ENCODE results near the gene SLC39A11.

DNA sequence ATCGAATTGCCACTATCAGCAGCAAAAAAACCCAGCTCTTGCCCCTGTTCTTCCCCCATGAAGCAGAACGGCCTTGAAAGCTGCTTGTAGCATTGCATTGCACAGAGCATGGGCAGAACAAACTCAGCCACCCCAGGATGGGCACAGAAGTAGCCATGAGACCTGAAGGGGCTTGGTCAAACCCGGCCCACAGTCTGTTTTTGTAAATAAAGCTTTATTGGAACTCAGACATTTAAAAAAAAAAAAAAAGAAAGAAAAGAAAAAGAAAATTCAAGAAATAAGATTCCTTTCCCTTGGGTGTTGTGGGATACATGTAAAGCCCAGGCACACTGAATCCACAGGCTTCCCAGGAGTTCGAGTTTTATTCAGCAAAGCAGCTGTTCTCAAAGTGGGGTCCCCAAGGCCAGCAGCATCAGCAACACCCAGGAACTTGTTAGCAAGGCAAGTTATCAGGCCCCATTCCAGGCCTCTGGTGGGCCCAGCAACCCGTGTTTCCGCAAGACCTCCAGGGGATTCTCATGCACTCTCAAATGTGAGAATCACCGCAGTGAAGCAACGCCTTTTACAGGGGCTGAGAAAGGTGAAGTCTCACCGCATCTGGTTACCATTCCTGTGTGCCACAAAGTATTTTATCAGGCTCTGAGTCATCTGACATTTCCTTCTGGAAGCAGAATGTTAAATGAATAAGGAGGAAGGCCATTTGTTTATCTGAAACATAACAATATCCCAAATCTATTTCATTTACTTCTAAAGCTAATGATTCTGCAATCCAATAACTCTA lies 108.2 kb downstream of the SLC39A11 start:
- TF ChIP-seq ZBTB1 (CRISPR knock-in tag; IDR thresholded peaks at IDR 0.05; ENCODE audit: borderline replicate concordance) (no peak), CTCF (CRISPR knock-in tag; IDR thresholded peaks at IDR 0.05) (no peak), YY1 (IDR thresholded peaks at IDR 0.05; ENCODE audit: insufficient read depth, insufficient replicate concordance, low read depth, low read length) (no peak), FOXJ3 (CRISPR knock-in tag; IDR thresholded peaks at IDR 0.05; ENCODE audit: borderline replicate concordance) (no peak), NFE2L2 (IDR thresholded peaks at IDR 0.05; ENCODE audit: low read length) (no peak), MAZ (IDR thresholded peaks at IDR 0.05; ENCODE audit: borderline replicate concordance, low read depth, low read length) (no peak), MAZ (CRISPR knock-in tag; IDR thresholded peaks at IDR 0.05; ENCODE audit: low read depth) (no peak)

All from HepG2 (cell line).